ENCODE results near the gene ACTR2. TPM values are rescaled to one million over a fixed set of nuclear protein-coding genes. Genes with fewer than 3 reads are reported as not detected.
"Not testable (repeated sequence)": the region's sequence is repeated elsewhere in the genome, so short reads cannot be mapped to it uniquely, and the experiment has no call there.

ACTR2 gene
- total RNA-seq, 1 experiment from 2014 or later = 253 TPM

- intact Hi-C loops (cut with micrococcal nuclease; ENCODE audit: unreplicated experiment) = no loop called here
- H3K27me3 ChIP-seq (replicated peaks; ENCODE audit: insufficient read depth, low read depth, low read length, poor library complexity) = no peaks in the 10 kb centered on the region
- H3K27ac ChIP-seq (ENCODE audit: low read depth, low read length, poor library complexity, severe bottlenecking) = peak overlapping the region; percentile 70
- no TSS peak for BruUV-seq (replicated peaks)
- H3K4me3 ChIP-seq (ENCODE audit: low read depth, low read length, poor library complexity, severe bottlenecking) = no peak overlapping the region
- no peak for TF ChIP-seq EZH2 (IDR thresholded peaks at IDR 0.05; ENCODE audit: borderline replicate concordance, low read depth, low read length, poor library complexity, severe bottlenecking)
- TF ChIP-seq CTCF (conservative IDR thresholded peaks at IDR 0.05; ENCODE audit: low read depth, low read length) = no peak
- DNase-seq (ENCODE audit: low spot score) = peak; percentile 33
- H3K36me3 ChIP-seq (ENCODE audit: insufficient read depth, low read length, poor library complexity, severe bottlenecking) = peaks cover 14% of the 10 kb centered on the region
- H3K9me3 ChIP-seq (ENCODE audit: low read depth, low read length, poor library complexity, severe bottlenecking) = no peaks in the 10 kb centered on the region
- H3K4me1 ChIP-seq (ENCODE audit: insufficient read depth, low read length, poor library complexity, severe bottlenecking) = peaks cover 17% of the 10 kb centered on the region
- CTCF ChIA-PET = no interaction called here
- POLR2A ChIA-PET (ENCODE audit: low non-redundant PET) = no interaction called here
Measured at GRCh38 chr2:65231892-65232477, 4.4 kb downstream of the ACTR2 start.

- DNase-seq (ENCODE audit: low spot score) = peak; percentile 50
- no peak for TF ChIP-seq EZH2 (IDR thresholded peaks at IDR 0.05; ENCODE audit: borderline replicate concordance, low read depth, low read length, poor library complexity, severe bottlenecking)
- no peak for TF ChIP-seq CTCF (conservative IDR thresholded peaks at IDR 0.05; ENCODE audit: low read depth, low read length)
- CTCF ChIA-PET = no interaction called here
- Histone ChIP-seq H3K27ac (ENCODE audit: low read depth, low read length, poor library complexity, severe bottlenecking) (peak overlapping the region; percentile 70), H3K27me3 (replicated peaks; ENCODE audit: insufficient read depth, low read depth, low read length, poor library complexity) (no peaks in the 10 kb centered on the region), H3K9me3 (ENCODE audit: low read depth, low read length, poor library complexity, severe bottlenecking) (no peaks in the 10 kb centered on the region), H3K36me3 (ENCODE audit: insufficient read depth, low read length, poor library complexity, severe bottlenecking) (peaks cover 14% of the 10 kb centered on the region), H3K4me3 (ENCODE audit: low read depth, low read length, poor library complexity, severe bottlenecking) (no peak overlapping the region), H3K4me1 (ENCODE audit: insufficient read depth, low read length, poor library complexity, severe bottlenecking) (peaks cover 17% of the 10 kb centered on the region)
- no TSS peak for BruUV-seq (replicated peaks)
- intact Hi-C loops (cut with micrococcal nuclease; ENCODE audit: unreplicated experiment) = no loop called here
- POLR2A ChIA-PET (ENCODE audit: low non-redundant PET) = no interaction called here
Measured at GRCh38 chr2:65232636-65233035, 5.0 kb downstream of the ACTR2 start.

- Histone ChIP-seq H3K36me3 (ENCODE audit: insufficient read depth, low read length, poor library complexity, severe bottlenecking) (peaks cover 45% of the 10 kb centered on the region), H3K4me1 (ENCODE audit: insufficient read depth, low read length, poor library complexity, severe bottlenecking) (no peaks in the 10 kb centered on the region), H3K27me3 (replicated peaks; ENCODE audit: insufficient read depth, low read depth, low read length, poor library complexity) (no peaks in the 10 kb centered on the region), H3K27ac (ENCODE audit: low read depth, low read length, poor library complexity, severe bottlenecking) (no peak overlapping the region), H3K9me3 (ENCODE audit: low read depth, low read length, poor library complexity, severe bottlenecking) (no peaks in the 10 kb centered on the region), H3K4me3 (ENCODE audit: low read depth, low read length, poor library complexity, severe bottlenecking) (no peak overlapping the region)
- intact Hi-C loops (cut with micrococcal nuclease; ENCODE audit: unreplicated experiment) = no loop called here
- TF ChIP-seq CTCF (conservative IDR thresholded peaks at IDR 0.05; ENCODE audit: low read depth, low read length) = no peak
- TF ChIP-seq EZH2 (IDR thresholded peaks at IDR 0.05; ENCODE audit: borderline replicate concordance, low read depth, low read length, poor library complexity, severe bottlenecking) = no peak
- no peak for DNase-seq (ENCODE audit: low spot score)
- POLR2A ChIA-PET (ENCODE audit: low non-redundant PET) = no interaction called here
- CTCF ChIA-PET = no interaction called here
- no TSS peak for BruUV-seq (replicated peaks)
Measured at GRCh38 chr2:65240657-65241056, 13.0 kb downstream of the ACTR2 start.

GRCh38 chr2:65244452-65244851 is 16.8 kb downstream of the ACTR2 start:
- H3K4me3 ChIP-seq (ENCODE audit: low read depth, low read length, poor library complexity, severe bottlenecking); H3K27me3 ChIP-seq (replicated peaks; ENCODE audit: insufficient read depth, low read depth, low read length, poor library complexity); H3K27ac ChIP-seq (ENCODE audit: low read depth, low read length, poor library complexity, severe bottlenecking); H3K9me3 ChIP-seq (ENCODE audit: low read depth, low read length, poor library complexity, severe bottlenecking); H3K4me1 ChIP-seq (ENCODE audit: insufficient read depth, low read length, poor library complexity, severe bottlenecking); POLR2A ChIA-PET (ENCODE audit: low non-redundant PET); DNase-seq (ENCODE audit: low spot score); intact Hi-C loops (cut with micrococcal nuclease; ENCODE audit: unreplicated experiment); BruUV-seq (replicated peaks); CTCF ChIA-PET: not testable (repeated sequence)
- H3K36me3 ChIP-seq (ENCODE audit: insufficient read depth, low read length, poor library complexity, severe bottlenecking) = peaks cover 56% of the 10 kb centered on the region
